T-helper 1 cell treated with Interleukin-12 subunit alpha and Interleukin-12 subunit beta and Interleukin-4 antibody, amounts not matched to agents 30 μg/mL and 1 μg/mL, for 36 hours (primary cell): Measurements from ENCODE around the gene TSPAN14.
"Not testable (repeated sequence)": the region's sequence is repeated elsewhere in the genome, so short reads cannot be mapped to it uniquely, and the experiment has no call there.

Experiments used
- H3K27ac Mint-ChIP-seq: one replicate; pipeline ENCODE4 v1.8.0; 2021; ENCODE audit warnings: mild to moderate bottlenecking, mixed read lengths
- H3K27me3 Mint-ChIP-seq: one replicate; pipeline ENCODE4 v1.8.0; 2021; ENCODE audit warnings: low read depth, mixed read lengths
- H3K36me3 Mint-ChIP-seq: one replicate; pipeline ENCODE4 v1.8.0; 2021; ENCODE audit warnings: low read depth, mixed read lengths
- H3K4me1 Mint-ChIP-seq: one replicate; pipeline ENCODE4 v1.8.0; 2021; ENCODE audit warnings: low read depth, mixed read lengths
- H3K4me3 Mint-ChIP-seq: one replicate; pipeline ENCODE4 v1.8.0; 2021; ENCODE audit warnings: mild to moderate bottlenecking, moderate library complexity, mixed read lengths
- H3K9me3 Mint-ChIP-seq: one replicate; pipeline ENCODE4 v1.8.0; 2021; ENCODE audit warnings: mixed read lengths

Gene TSPAN14

GRCh38 chr10:80540981-80541750 lies 87.1 kb downstream of the TSPAN14 start:
- peaks cover 17% of the 10 kb centered on the region for H3K27me3 Mint-ChIP-seq
- no peaks in the 10 kb centered on the region for H3K36me3 Mint-ChIP-seq
- H3K27ac Mint-ChIP-seq = peak overlapping the region; percentile 27
- H3K4me3 Mint-ChIP-seq = peak overlapping the region; percentile 26
- peaks cover 21% of the 10 kb centered on the region for H3K4me1 Mint-ChIP-seq
- no peaks in the 10 kb centered on the region for H3K9me3 Mint-ChIP-seq

- H3K27ac Mint-ChIP-seq = no peak overlapping the region
- peaks cover 17% of the 10 kb centered on the region for H3K4me1 Mint-ChIP-seq
Observed at GRCh38 chr10:80542053-80542452, 87.9 kb downstream of the TSPAN14 start.

GRCh38 chr10:80542652-80543318 lies 88.7 kb downstream of the TSPAN14 start:
- peaks cover 23% of the 10 kb centered on the region for H3K27me3 Mint-ChIP-seq
- no peak overlapping the region for H3K4me3 Mint-ChIP-seq
- peaks cover 17% of the 10 kb centered on the region for H3K4me1 Mint-ChIP-seq
- no peaks in the 10 kb centered on the region for H3K36me3 Mint-ChIP-seq
- no peaks in the 10 kb centered on the region for H3K9me3 Mint-ChIP-seq
- H3K27ac Mint-ChIP-seq = no peak overlapping the region

More at GRCh38 chr10:80542053-80542452, 87.9 kb downstream of the TSPAN14 start:
- Mint-ChIP-seq H3K27me3 (peaks cover 21% of the 10 kb centered on the region), H3K36me3 (no peaks in the 10 kb centered on the region), H3K4me3 (no peak overlapping the region), H3K9me3 (no peaks in the 10 kb centered on the region)

- not testable (repeated sequence) for H3K36me3 Mint-ChIP-seq, H3K9me3 Mint-ChIP-seq, H3K4me3 Mint-ChIP-seq, H3K27ac Mint-ChIP-seq
- Mint-ChIP-seq H3K4me1 (peaks cover 17% of the 10 kb centered on the region), H3K27me3 (peaks cover 23% of the 10 kb centered on the region)
Observed at GRCh38 chr10:80543319-80543672, 89.2 kb downstream of the TSPAN14 start.

- Mint-ChIP-seq H3K4me3 (no peak overlapping the region), H3K4me1 (peaks cover 17% of the 10 kb centered on the region), H3K36me3 (no peaks in the 10 kb centered on the region), H3K27me3 (peaks cover 29% of the 10 kb centered on the region), H3K9me3 (no peaks in the 10 kb centered on the region), H3K27ac (no peak overlapping the region)
Observed at GRCh38 chr10:80544316-80544953, 90.3 kb downstream of the TSPAN14 start.

- H3K9me3 Mint-ChIP-seq = no peaks in the 10 kb centered on the region
- no peak overlapping the region for H3K27ac Mint-ChIP-seq
- peaks cover 13% of the 10 kb centered on the region for H3K4me1 Mint-ChIP-seq
- no peaks in the 10 kb centered on the region for H3K36me3 Mint-ChIP-seq
- peaks cover 29% of the 10 kb centered on the region for H3K27me3 Mint-ChIP-seq
- no peak overlapping the region for H3K4me3 Mint-ChIP-seq
Observed at GRCh38 chr10:80545258-80545881, 91.3 kb downstream of the TSPAN14 start.

- H3K36me3 Mint-ChIP-seq = no peaks in the 10 kb centered on the region
- H3K4me3 Mint-ChIP-seq = no peak overlapping the region
- no peaks in the 10 kb centered on the region for H3K4me1 Mint-ChIP-seq
- no peaks in the 10 kb centered on the region for H3K9me3 Mint-ChIP-seq
- H3K27me3 Mint-ChIP-seq = peaks cover 29% of the 10 kb centered on the region
- H3K27ac Mint-ChIP-seq = no peak overlapping the region
Observed at GRCh38 chr10:80552151-80552646, 98.1 kb downstream of the TSPAN14 start.

- Mint-ChIP-seq H3K27me3 (peaks cover 39% of the 10 kb centered on the region), H3K27ac (no peak overlapping the region), H3K4me3 (no peak overlapping the region), H3K36me3 (no peaks in the 10 kb centered on the region), H3K9me3 (no peaks in the 10 kb centered on the region), H3K4me1 (no peaks in the 10 kb centered on the region)
Observed at GRCh38 chr10:80553436-80553835, 99.3 kb downstream of the TSPAN14 start.

GRCh38 chr10:80554050-80554449 lies 99.9 kb downstream of the TSPAN14 start:
- Mint-ChIP-seq H3K27ac (no peak overlapping the region), H3K9me3 (no peaks in the 10 kb centered on the region), H3K27me3 (peaks cover 34% of the 10 kb centered on the region), H3K4me1 (no peaks in the 10 kb centered on the region), H3K4me3 (no peak overlapping the region), H3K36me3 (no peaks in the 10 kb centered on the region)

GRCh38 chr10:80555415-80555814 lies 101.3 kb downstream of the TSPAN14 start:
- peaks cover 34% of the 10 kb centered on the region for H3K27me3 Mint-ChIP-seq
- no peaks in the 10 kb centered on the region for H3K4me1 Mint-ChIP-seq
- no peaks in the 10 kb centered on the region for H3K36me3 Mint-ChIP-seq
- no peaks in the 10 kb centered on the region for H3K9me3 Mint-ChIP-seq
- no peak overlapping the region for H3K27ac Mint-ChIP-seq
- H3K4me3 Mint-ChIP-seq = no peak overlapping the region

GRCh38 chr10:80561950-80562349 lies 107.8 kb downstream of the TSPAN14 start:
- no peaks in the 10 kb centered on the region for H3K36me3 Mint-ChIP-seq
- H3K27ac Mint-ChIP-seq = no peak overlapping the region
- peaks cover 37% of the 10 kb centered on the region for H3K27me3 Mint-ChIP-seq
- H3K4me1 Mint-ChIP-seq = no peaks in the 10 kb centered on the region
- H3K4me3 Mint-ChIP-seq = no peak overlapping the region
- no peaks in the 10 kb centered on the region for H3K9me3 Mint-ChIP-seq

GRCh38 chr10:80567292-80567691 lies 113.2 kb downstream of the TSPAN14 start:
- no peaks in the 10 kb centered on the region for H3K9me3 Mint-ChIP-seq
- no peak overlapping the region for H3K4me3 Mint-ChIP-seq
- no peaks in the 10 kb centered on the region for H3K4me1 Mint-ChIP-seq
- no peak overlapping the region for H3K27ac Mint-ChIP-seq
- peaks cover 26% of the 10 kb centered on the region for H3K27me3 Mint-ChIP-seq
- no peaks in the 10 kb centered on the region for H3K36me3 Mint-ChIP-seq

GRCh38 chr10:80569131-80569895 lies 115.2 kb downstream of the TSPAN14 start:
- no peaks in the 10 kb centered on the region for H3K4me1 Mint-ChIP-seq
- H3K36me3 Mint-ChIP-seq = no peaks in the 10 kb centered on the region
- no peak overlapping the region for H3K27ac Mint-ChIP-seq
- H3K27me3 Mint-ChIP-seq = peaks cover 20% of the 10 kb centered on the region
- no peak overlapping the region for H3K4me3 Mint-ChIP-seq
- H3K9me3 Mint-ChIP-seq = no peaks in the 10 kb centered on the region

- no peaks in the 10 kb centered on the region for H3K4me1 Mint-ChIP-seq
- H3K27me3 Mint-ChIP-seq = peaks cover 15% of the 10 kb centered on the region
- no peak overlapping the region for H3K27ac Mint-ChIP-seq
- H3K9me3 Mint-ChIP-seq = no peaks in the 10 kb centered on the region
- no peak overlapping the region for H3K4me3 Mint-ChIP-seq
- no peaks in the 10 kb centered on the region for H3K36me3 Mint-ChIP-seq
Observed at GRCh38 chr10:80571352-80571751, 117.2 kb downstream of the TSPAN14 start.
